NCI-H1694 treated with DMSO at 0.1 percent for 48 hours (cell line): ENCODE data around the gene KCNA1.
"Not testable (repeated sequence)": the region's sequence is repeated elsewhere in the genome, so short reads cannot be mapped to it uniquely, and the experiment has no call there.

Source experiments
- DNase-seq: peaks from one replicate; lab custom pipeline; 2025; lab: John Stamatoyannopoulos, UW

Gene KCNA1

DNA sequence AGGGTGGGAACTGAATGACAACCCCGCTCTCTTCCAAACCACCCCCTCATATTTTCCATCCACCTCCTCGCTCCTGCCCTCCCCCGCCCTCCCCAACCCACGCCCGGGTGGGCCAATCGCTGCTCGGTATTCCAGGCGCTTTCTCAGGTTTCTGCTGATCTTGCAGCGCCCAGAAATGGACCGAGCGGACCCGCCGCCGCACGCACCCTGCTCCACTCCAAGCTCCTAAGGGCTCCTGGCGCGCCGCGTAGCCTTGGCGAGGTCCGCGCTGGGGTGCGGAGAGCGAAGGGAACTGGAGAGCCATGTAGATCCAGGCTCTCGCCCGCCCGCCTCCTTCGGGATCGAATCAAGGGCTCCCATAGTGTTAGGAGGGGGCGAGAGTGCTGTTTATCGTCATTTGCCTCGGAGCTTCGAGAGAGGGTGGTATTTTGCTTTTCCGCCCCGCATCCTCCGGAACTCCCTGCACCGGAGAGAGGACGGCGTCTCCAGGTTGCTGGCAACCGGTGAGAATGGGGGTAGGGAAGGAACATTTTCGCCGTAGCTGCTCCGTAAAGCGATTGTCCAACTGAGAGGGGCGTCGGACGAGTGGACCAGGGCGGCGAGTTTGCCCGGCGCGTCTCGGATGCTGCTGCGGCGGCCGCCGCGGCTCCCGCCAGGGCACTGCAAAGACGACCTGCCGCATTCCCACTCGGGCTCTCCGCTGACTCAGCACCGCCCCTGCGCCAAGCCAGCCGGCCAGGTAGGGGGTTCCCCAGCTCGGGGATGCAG is at the start of gene KCNA1:
Gene KCNA1, plus strand, starts transcription at position 172 of the 768 bp plus-strand sequence. CDS start 1,474 bp downstream, outside the sequence.
- DNase-seq, result peak; percentile 29

DNA sequence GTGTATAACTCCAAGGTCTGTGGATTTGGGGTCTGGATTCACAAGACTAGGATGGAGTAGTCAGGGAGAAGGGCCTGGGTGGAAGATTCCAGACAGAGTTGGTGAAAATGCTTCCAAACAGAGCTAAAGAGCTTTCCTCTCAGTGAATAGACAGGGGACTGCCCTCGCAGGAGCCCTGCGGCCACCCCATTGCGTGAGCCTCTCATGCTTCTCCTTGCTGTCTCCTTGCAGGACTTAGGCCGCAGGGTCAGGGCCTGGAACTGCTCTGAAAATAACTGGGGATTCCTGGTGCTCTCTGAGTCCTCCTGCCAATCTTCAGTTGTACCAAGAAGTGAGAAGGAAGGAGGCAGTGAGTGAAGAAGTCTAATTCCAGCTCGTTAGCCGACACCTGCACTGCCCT is 49.0 kb upstream of the KCNA1 start:
- DNase-seq, result no peak

DNA sequence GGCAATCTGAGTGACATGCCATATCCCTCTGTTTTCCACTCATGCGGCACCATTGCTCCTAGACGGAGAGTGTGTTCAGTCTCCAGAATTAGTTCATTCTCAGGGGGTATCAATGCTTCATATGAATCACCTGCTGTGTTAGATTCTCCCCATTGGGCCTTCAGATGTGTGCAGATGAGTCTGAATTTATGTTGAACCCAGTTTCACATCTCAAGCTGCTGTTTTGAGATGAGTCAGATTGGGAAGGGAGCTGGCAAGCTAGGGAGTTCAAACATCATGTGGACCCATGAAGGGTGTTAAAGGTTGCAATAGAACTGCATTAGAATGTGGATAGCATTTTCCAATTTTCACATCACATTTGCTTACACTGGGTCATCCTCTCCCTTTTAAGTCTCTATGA is 46.9 kb upstream of the KCNA1 start:
- DNase-seq, result no peak

DNA sequence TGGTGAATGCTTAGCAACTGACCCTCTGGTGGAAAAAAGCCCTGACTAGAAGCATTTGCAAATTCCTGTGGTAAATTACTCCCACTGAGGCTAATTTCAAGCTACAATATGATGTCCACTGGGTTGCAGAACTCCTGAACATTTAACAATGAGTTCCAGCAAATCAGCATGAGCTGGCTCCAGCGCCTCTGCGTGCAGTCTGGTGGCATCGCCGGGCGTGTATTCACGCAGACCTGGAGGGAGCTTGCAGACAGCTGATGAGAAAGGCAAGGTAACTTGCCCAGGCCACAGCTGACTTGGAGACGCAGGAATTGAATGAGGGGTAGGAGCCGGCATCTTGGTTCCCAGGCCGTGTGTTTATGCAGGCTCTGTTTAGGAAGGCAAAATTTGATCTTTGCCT is 45.1 kb upstream of the KCNA1 start:
- no peak for DNase-seq

DNA sequence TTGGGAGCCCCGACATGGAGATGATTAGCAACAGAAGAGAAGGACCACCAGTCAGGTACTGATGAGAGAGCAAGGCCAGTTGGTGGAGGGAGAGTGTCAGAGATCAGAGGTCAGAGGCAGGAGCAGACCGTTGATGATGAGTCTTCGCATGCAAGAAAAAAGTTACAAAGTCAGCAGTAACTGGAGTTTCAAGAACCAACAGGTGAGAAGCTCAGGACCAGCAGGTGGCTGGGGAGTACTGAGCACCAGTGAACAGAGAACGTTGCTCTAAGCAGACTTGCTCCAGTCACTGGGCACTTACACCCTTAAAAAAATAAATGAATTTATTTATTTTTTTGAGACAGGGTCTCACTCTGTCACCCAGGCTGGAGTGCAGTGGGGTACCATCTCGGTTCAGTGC is 44.5 kb upstream of the KCNA1 start:
- no peak for DNase-seq

DNA sequence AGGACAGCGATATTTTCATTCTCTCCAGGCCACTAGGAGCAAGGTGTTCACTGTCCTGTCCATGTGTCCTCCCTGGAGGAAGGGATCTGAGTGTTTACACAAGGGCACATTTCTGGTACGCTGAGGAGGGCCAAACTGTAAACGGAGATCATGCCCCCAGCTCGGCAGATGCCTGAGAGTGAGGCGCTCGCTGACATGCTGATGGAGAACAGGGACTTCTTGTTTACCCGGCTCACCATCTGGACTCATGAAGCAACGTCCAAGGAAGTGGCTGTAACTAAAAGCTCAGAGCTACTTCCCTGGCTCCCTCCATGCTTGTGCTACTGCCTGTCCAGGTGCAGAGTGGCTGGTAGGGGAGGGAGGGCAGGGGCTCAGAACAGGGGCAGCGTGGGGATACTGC is 43.4 kb upstream of the KCNA1 start:
- DNase-seq, result peak; percentile 12

DNA sequence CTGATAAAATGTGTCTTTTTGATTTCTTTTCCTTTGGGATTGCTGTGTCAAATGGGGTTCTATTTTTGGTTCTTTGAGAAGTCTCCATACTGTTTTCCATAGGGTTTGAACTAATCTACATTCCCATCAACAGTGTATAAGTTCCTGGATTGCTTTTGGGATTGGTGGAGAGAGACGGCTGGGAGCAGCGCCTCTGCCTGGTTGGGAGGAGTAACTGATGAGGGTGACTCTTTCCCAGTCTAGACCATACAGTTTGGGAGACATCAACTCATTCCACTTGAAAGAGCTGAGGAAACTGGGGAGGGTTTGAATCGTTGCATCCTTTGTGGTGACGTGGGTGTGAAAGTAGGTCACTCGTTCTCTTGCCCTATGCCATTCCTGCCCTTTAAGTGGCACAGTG is 42.3 kb upstream of the KCNA1 start:
- no peak for DNase-seq

DNA sequence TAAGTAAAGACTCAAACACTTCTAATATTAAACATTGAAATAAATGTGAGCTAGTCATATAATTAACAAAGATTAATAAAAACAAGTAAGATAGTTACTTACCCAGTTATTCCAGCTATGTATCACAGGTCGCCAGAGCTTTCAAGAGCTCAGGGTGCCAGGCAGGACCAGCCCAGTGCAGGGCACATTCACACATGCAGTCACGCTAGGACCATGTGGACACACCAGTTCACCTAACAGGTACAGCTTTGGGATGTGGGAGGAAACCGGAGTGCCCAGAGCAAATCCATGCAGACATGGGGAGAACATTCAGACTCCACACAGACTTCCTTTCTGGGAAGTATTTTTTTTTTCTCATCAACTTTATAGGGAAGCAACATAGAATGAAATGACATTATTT is 39.3 kb upstream of the KCNA1 start:
- DNase-seq, result no peak

DNA sequence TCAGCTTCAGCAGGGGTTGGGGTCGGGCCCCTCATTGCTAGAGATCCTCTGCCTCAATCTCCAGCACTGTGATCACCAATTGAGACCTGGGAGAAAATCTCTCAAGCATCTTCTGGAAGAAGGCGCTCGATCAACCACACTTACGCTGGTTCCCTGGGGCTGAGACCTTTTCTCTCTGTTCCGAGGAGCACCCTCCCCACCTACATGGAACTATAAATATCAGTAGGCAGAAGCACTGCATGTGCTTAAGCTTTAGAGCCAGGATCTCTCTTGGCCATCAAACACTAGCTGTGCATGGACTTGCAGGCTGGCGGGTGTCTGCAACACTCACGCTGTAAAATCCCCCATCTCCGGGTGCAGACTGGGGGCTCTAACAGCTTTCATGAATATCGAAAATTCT is 38.2 kb upstream of the KCNA1 start:
- no peak for DNase-seq

DNA sequence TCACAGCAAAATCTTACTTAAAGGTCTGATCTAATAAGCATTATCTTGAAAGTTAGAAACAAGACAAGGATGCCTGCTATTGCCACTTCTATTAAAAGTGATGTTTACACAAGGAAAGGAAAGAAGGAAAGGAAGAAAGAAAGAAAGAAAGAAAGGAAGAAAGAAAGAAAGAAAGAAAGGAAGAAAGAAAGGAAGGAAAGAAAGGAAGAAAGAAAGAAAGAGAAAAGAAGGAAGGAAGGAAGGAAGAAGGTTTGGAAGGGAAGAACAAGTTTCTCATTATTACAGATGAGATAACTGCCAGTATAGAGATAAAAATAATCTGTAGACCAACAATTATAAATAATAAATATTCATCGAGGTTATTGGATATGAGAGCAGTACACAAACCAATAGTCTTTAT is 35.8 kb upstream of the KCNA1 start:
- DNase-seq, result no peak

DNA sequence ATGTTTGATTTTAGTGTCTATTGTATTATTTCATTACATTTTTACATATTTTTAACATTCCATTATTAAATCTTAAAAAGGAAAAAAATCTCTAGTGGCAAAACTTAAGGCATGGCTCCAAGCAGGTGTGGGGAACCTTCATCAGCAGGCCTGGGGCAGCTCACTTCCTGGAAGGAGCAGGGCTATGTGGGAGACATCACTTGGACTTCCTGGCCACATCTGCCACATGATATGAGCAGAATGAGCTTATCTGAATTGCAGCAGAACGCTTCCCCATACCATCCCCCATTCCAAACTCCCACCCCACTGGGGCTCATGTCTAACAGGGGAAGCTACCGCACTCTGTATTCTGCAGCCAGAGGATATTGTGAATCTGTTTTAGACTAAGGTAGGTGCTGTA is 35.0 kb upstream of the KCNA1 start:
- DNase-seq, result no peak

DNA sequence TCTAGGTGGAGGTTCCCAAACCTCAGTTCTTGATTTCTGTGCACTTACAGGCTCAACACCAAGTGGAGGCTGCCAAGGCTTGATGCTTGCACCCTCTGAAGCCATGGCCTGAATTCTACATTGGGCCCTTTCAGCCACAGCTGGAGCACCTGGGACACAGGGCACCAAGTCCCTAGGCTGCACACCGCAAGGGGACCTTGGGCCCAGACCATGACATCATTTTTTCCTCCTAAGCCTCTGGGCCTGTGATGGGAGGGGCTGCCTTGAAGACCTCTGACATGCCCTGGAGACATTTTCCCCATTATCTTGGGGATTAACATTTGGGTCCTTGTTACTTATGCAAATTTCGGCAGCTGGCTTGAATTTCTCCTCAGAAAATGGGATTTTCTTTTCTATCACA is 30.2 kb upstream of the KCNA1 start:
- not testable (repeated sequence) for DNase-seq

DNA sequence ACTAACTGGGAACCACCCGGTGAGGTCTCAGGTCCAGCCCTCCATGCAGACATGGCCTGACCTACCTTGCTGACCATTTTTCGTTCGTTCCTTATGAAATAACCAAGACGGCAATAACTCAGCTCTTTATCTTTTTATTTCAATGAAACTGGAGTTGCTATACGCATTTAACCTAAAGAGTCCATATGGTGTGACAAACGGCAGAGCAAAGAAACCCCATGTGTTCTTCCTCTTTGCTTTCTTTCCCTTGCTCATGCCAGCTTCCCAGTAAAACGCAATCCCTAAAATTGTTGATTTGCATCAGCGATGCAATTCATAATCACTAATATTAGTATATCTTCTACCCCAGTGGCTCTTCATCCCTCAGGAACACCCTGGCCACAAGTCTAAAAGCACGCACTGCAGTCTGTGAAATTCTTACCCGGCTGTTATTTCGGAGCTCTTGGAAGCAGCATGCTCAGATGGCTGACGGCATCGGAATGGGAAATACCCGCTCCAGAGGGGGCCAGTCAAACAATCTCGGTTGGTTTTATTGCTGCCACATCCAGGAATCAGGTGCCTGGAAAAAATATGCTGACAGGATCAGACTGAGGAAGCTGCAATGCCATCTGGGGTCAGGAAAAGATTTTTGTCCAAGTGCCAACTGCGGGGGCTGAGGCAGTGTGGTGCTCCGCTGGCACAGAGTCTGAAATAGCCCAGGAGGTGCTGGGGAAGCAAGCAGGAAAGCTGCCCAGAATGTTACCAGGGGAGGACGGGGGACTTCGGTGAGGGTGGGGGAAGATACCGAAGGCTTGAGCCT is 28.2 kb upstream of the KCNA1 start:
- DNase-seq, result peak; percentile 87

DNA sequence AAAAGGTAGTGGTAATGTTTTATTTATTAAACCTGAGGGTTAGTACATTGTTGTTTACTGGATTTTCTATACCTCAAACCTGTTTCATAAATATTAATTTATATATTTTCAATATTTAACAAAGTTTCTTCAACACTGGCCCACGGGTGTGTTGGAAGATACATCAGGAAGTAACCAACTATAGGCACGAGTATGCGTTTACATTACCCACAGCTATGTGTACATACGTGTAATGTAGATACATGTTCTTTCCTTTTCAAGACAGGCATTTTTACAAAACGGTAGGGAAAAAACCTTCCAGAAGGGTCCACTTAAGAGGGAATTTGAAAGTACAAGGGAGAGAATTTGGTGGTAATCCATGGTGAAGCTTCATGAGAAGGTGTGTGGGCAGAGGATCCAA is 17.8 kb upstream of the KCNA1 start:
- DNase-seq, result no peak

DNA sequence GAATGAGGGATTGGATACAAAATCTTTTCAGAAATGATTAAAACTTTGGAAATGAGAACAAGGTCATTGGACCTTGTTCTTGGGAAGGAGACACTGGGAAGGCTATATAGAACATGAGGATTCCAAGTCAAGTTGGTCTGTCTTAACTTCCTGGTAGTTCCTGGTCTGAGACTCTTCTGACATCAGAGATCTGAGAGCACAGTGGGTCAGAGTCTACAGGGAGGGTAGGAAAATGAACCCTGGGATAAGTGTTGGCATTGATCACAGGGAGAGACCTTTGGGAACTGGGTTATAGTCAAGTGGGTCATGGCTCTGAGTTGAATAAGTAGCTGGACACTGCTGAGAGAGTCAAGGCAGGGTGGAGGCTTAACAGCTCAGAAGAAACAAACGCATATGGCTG is 17.3 kb upstream of the KCNA1 start:
- DNase-seq, result no peak

DNA sequence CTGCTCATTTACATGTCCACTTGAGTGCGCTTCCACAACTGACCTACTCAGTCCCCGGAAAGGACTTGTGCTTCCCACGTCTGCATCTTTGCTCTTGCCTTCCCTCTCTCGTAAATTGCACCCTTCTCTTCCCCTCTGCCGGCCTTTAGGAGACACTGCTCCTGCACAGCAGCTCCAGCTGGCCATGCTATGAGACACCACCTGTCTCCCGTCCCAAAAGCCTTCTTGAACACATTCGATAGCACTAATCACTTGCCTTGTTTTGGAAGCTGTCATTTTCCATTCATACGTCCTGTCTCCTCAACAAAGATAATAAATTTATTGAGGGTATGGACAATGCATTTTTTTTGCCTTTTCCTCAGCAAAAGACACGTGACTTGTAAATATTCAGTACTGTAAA is 15.7 kb upstream of the KCNA1 start:
- peak; percentile 37 for DNase-seq

DNA sequence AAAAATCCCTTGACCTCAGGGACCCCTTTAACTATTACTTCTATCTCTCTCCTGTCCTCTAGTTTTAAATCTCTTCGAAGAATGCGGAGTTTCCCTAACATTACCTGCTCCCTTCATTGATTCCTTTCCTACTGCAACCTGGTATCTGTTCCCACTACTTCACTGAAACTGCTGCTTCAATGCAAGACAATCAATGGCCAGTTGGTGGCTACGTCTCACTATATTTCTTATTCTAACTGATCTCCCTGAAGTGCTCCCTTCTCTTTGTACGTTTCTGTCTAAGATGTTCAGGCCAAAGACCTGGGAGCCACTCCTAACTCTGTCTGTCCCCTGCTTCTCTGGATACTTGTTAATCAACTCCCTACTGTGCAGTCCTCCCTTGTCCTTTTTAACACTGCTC is 10.3 kb upstream of the KCNA1 start:
- no peak for DNase-seq

DNA sequence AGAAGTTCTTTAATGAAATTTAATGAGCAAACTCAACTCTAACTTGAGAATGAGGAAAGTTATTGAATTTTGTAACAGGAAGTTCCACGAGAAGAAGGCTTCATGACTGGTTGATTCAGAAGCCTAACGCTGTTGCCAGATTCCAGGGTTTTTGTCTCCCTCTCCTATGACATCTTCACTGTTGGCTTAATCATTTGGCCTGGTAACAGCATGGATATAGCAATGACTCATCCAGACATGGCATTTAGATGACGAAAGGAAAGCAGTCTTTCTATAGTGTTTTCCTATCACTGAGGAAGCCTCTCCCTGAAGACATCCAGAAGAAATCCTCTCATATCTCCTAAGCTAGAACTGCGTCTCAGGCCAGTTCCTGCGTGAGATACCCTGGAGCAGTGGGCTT is 9.4 kb upstream of the KCNA1 start:
- no peak for DNase-seq

DNA sequence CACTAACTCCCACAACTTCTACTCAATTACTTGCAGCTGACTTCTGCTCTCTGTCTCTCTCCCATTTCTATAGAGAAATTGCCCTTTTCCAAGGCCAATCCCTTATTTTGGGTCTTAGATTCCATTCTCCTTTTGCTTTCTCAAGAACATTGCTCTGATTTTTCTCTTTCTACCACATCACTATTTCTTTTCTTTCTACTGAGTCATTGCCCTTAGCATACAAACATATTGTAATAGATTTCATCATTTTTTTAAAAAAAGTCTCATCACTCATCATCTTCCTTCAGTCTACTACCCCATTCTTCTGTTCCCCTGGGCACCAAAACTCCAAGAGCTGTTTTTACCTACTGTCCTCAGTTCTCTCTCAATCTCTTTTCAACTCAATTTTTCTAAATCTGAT is 4.4 kb upstream of the KCNA1 start:
- DNase-seq, result no peak

DNA sequence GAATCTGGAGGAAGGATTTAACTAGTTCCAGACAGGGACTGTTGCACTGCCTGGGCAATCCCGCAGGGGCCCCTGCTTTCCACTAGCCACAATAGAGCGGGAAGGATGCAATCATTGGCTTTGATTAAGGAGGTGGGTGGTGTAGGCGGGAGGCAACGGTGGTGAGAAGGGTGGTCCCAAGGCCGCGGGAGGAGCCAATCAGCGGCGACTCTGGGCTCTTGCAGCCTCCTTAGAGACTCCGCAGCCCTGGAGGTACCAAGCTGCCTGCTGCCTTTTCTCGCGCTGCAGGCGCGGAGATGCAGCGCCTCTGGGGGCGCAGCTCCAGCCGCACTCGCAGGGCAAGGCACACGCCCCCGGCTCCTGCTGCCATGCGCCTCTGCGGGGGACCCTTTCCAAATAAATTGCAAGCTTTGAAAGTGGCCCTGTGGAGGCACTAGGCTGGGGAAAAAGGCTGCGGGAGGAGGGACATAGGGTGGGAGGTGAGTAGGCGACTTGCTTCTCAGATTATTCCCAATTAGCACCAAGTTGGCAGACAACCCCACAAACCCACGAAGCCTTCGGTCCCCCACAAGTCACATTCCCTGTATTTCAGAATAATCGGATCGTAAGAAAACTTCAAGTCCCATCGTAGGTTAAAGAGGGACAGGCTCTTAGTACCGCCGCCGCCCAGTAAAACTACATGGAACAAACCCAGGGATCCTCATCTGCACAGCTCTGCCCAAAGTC is 858 bp upstream of the KCNA1 start:
- peak; percentile 57 for DNase-seq

DNA sequence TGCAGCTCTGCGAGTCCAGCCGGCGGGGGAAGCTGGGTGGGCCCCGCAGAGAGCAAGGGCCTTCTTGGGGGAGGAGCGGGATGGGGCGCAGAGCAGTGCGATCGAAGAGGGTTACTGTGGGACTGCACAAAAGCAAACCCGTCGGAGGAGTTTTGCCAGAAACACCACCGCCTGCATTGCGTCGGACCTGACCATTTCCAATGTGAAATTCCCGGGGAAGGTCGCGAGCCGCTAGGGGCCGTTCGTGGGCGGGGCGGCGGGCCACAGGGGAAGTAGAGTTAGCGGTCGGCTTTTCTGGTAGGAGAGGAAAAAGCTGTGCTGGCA is 333 bp upstream of the KCNA1 start:
- DNase-seq, result peak; percentile 11

DNA sequence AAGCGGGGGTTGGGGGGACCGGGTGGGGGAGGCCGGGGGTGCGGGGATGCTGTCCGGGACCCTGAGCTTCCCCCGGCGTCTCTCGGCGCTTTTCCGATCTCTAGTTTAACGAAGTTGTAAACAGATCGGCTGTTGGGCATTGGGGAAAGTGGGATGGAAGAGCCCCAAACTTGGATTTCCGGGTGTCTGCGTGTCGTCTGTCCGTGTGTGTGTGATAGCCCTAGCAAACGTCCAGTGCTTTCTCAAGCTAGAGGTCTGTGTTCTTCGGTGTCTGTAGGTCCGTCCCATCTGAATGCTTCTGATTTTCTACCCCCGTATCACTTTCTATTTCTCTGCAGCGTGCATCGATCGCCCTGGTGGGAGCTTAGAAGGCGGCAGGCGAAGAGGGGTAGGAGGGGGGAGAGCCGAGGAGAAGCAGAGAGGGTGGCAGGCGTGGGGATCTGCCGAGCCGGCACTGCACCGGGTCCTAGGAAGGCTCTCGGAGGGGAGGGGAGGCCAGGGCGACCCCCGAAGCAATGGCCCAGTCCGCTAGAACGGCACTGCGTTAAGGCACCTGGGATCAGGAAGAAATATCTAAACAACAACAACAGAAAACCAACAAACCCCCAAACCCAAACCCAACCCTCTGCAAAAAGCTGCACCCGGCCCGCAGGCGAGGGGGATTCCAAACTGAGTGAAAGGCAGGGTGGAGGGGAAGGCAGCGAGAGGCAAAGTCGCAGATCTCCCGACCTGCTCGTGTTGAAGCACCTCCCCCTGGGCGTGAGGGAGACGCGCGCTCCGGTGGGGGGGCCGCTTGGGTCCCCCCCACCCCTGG is 1.0 kb downstream of the KCNA1 start:
- no peak for DNase-seq
